ENCODE results near the gene PSTPIP1.

PSTPIP1 gene

DNA sequence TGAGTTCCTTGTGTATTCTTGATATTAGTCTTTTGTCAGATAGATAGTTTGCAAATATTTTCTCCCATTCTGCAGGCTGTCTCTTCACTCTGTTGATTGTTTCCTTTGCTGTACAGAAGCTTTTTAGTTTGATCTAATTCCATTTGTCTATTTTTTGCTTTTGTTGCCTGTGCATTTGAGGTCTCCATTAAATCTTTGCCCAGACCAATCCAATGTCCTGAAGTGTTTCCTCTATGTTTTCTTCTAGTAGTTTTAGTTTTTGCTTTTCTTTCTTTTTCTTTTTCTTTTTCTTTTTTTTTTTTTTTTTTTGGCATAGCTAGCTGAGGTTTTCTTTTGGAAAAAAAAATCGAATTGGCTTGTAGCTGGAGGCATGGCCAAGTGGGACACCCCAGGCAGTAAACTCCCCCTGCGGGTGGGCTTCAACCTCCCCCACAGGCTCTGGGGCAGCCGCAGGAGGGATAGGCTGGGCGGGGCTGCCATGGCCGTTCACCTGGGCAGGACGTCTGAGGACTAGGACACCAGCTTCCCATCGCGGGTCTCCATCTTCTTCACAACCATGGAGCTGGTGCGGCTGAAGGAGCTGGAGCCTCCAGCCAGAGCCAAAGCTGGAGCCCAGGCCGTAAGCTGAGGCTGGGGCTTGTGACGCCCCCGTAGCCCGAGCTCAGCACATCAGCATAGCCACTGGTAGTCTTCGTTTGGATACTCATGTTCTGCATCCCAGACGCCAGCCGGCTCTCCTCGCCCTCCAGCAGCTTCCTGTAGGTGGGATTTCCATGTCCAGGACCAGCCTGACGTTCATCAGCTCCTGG lies 16.2 kb upstream of the PSTPIP1 start:
- no peak for DNase-seq

DNA sequence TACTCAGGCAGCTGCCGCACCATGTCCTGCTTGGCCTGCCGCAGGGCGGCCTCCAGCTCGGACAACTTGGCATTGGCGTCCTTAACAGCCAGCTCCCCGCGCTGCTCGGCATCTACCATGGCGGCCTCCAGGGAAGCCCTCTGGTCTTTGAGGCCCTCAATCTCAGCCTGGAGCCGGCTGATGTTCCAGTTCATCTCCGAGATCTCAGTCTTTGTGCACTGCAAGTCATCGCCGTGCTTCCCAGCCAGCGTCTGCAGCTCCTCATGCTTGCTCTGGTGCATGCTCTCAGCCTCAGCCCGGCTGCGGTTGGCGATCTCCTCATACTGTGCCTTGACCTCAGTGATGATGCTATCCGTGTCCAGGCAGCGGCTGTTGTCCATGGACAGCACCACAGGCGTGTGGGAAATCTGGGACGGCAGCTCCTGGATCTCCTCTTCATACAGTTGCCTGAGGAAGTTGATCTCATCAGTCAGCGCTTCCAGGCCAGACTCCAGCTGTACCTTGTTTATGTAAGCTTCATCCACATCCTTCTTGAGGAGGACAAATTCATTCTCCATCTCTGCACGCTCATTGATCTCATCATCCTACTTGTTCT lies 15.5 kb upstream of the PSTPIP1 start:
- DNase-seq = no peak

DNA sequence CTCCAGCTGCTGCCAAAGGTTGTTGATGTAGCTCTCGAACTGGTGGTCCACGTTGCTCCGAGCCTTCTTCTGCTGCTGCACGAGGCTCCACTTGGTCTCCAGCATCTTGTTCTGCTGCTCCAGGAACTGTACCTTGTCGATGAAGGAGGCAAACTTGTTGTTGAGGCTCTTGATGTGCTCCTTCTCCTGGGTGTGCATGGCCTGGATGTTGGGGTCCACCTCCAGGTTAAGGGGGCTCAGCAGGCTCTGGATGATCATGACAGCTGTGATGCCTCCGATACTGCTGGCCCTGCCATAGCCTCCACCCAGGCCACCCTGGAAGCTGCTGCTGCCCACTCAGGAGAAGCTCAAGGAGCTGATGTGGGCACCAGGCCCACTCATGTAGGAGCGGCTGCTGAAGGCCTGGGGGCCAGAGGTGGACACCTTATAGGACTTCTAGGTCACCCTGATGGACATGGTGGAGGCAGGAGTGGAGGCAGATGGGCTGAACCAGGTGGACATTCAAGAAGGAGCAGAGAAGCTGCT lies 14.9 kb upstream of the PSTPIP1 start:
- no peak for DNase-seq

DNA sequence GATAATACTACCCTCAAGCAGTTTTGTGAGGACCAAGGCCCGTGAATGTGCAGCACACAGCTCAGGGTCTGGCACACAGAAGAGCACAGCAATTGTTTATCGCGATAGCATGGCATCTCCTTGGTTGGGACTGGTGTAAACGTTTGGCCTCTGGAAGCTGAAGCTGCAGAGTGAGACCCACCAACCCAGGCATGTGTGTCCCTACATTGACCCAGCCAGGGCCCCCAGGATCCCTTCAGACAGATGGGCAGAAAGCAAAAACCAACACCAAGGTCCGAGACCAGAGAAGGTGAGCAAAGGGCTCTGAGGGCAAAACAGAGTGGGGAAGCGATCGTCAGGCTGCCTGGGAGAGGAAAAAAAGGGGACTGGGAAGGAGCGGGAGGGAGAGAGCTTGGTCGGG lies 12.6 kb upstream of the PSTPIP1 start:
- no peak for DNase-seq

DNA sequence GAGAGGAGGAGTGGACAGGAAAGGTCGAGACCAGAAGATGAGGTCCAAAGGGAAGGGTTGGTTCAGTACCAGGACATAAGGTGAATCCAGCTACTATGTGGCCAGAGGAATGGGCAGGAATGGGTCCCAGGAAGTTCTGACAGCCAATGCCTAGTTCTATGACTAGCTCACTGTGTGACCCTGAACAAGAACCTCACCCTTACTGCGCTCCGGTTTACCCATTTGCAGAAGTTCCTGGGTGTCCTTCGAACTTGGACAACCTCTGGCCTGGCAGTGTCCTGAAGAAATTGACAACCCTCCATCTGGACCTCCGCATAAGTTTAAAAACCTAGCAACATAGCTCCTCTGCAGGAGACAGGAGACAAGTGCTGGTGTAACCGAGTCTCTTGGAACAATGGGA lies 12.2 kb upstream of the PSTPIP1 start:
- peak in 2 of 4 experiments; percentile 46 to 49 for DNase-seq

DNA sequence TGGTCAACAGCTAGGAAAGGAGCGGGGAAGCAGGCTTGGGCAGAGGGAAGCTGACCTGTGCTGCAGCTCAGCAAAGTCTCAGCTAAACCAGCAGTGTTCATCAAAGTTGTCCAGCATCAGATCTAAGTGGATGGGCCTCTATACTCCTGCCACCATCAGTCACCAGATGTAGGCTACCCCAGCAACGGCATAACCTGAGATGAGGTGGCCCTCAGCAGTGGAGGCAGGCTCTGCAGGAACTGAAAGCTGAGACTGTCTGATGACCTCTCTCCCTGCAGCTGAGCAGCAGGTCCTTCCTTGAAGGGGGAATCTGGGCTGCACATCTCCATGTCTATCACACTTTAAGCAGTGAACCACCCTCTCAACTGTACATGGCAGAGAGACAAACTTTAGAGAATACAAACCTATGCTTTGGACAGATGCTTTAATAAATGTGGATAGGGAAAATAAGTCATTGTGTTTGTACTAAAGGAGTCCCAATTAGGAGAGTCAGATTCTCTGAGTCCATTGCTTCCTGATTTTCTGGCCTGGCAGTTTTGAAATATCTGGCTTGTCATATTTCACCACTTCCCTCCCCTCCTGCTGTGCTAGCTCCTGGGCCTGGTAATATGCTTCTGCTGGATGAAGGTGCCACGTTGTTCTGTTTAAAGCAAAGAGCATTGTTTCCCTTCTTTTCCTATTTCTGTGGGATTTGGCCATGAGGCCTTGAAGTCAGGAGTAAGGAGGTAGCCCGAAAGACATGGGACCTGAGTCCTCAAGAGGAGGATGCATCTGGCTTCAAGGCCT lies 11.1 kb upstream of the PSTPIP1 start:
- DNase-seq = peak; percentile 71 to 87 (median 82)

DNA sequence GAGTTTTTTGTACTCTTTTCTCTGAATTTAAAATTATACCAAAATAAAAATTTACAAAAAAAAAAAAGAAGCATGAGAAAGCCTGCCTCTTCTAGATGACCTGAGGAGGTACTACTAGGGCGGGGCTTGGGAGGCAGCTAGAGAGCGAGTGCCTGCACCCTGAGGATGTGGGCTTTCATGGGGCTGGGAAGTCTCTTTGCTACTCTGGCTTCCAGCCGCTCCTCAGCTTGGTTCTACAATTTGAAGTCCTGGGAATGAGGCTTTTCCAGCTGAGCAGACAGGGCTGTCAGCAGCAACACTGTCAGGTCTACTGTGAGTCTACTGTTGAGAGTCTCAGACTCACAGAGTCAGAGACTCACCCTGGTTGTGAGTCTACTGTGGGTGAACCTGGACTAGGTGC lies 8.2 kb upstream of the PSTPIP1 start:
- DNase-seq = no peak

DNA sequence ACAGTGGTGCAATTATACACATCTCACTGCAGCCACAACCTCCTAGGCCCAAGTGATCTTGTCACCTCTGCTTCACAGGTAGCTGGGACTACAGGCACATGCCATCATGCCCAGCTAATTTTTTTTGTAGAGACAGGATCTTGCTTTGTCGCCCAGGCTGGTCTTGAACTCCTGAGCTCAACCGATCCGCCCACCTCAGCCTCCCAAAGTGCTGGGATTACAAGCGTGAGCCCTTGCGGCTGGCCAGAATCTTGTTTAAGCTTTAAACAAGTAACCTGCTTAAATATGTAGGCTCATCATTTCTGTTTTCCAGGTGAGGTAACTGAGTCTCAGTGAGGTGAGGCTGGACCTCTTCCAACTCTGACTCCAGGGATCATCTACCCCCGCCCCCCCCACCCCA lies 7.7 kb upstream of the PSTPIP1 start:
- DNase-seq = no peak

DNA sequence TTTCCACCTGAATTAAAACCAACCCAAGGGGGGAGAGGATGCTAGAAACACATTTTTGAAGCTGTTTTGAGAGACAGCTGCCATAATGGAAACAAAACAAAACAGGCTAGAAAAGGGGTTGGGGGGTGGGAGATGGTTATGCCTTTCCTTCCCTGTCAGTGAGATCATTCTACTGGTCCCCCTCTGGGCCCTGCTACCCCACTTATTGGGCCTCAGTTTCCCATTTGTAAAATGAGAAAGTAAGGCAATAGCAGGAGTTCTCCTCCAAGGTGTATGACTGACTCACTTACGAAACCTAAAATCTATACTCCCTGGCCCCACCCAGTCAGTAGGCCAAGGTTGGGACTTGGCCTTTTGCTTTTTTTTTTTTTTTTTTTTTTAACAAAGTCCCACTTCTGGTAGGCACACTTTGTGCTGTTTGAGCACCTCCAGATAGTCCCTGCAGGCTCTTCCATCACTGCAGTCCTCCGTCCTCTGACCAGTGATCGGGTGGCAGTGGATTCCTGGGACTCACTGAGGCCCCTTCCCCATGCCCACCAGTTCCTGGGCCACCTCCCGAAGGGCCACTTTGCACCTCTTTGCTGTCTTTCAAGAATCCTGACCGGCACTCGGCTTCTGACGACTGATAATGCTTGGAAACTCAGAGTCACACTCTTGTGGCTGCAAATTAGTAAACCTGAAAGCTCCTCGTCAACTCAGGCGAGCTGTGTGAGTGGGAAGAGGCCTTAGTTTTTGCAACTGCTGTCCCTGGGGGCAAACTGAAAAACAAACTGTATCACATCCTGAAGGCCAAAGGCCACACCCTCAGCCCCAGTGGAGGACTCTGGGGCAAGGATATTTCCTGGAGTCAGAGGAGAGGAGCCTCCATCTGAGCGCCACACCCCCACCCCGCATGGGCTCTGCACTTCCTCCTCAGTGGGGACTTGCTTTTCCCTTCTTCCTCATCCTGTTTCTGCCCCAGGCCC lies 6.7 kb upstream of the PSTPIP1 start:
- DNase-seq = peak; percentile 89 to 96 (median 93)

DNA sequence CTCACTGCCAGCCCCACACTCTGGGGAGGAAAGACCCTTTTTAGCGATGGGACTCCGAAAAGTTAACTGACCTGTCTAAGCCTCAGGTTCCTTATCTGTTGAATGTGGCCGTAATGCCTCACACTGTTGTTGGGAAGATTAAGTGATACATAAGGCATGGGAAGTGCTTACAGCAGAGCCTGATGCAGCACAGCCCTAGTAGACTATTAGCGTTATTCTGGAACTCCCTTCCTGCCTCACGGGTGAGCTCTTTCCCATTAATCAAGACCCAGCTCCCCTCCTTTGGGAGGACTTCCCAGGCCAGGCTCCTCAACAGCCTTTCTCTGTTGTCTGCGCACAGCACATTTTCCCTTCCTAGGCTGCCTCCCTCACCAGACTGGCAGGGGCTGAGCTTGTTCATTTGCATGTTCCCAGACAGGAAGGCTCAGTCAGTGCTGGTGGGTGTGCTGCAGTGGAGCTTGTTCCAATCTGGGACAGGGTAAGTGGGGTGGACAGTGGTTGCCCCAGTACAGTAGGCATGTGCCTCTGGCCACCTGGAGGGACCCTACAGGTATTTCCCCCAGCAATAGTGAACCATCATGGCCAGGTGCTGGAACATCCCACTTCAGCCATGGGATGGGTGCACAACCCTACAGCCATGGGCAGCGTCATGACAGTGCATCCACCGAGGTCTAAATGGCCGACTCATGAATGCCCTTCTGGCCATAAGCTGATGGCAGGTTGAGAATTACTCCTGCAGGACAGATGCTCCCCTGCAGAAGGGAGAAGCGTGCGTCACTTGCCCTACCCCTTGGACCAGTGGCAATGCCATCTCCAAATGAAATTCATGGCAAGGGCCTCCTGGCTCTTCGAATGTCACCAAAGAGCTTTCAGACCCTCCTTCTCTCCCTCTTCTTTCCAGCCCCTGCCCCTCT lies 5.8 kb upstream of the PSTPIP1 start:
- peak; percentile 52 to 73 (median 67) for DNase-seq

DNA sequence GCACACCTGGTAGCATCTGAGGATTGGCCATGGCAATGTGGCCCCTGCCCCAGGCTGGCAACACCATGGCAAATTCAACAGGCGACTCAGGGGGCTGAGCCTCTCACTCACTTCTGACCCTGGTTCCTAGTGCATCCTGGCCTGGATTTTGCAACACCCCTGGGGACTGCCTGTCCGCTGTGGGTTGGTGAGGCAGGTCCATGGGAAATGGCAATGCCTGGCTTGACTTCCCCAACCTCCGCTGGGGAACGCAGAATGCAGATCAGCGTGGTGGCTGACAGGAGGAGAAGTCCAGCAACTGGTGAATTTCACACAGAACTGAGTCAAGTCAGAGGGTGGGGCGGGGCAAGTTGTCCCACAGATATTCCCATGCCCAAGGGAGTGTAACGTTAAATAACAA lies 3.9 kb upstream of the PSTPIP1 start:
- peak; percentile 85 to 93 (median 92) for DNase-seq

DNA sequence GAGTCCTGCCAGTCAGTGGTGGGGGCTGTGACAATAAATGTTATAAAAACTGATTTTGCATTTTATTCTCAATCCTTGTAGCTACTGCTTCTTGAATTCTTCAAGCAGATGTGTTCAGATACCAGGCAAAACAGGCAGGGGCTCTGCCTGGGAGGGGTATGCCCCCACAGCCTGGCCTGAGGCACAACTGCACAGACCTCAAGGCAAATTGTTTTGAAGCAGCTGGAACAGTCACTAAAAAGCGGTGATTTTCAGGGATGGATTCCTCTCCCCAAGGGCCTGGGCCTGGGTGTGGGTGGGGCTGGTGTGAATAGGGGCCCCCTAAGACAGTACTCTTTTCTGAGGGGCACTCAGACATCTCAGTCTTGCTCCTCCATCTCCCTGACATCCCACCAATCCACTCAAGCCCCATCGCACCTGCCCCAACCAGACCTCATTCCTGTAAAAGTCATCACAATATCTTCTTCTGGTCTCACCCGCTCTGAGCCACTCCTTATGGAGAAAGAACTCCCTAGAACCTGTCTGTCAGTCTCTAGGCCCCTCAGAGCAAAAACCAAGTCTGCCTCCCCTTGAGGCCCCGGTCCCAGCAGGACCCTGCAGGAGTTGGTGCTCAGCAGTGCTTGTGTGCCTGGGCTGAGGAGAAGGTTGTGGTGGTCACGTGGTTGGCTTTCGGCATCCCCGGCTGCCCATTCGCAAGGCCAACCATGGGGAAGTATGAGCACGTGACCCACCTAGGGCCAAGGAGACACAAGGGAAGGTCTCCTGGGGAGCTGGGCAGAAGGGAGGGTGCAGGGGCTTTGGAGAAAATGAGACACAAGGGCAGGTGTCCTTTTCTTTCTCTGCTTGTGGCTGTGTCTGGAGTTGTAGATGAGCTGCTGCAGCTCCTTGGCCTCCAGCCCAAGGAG lies 2.9 kb upstream of the PSTPIP1 start:
- DNase-seq = peak; percentile 56 to 87 (median 78)

DNA sequence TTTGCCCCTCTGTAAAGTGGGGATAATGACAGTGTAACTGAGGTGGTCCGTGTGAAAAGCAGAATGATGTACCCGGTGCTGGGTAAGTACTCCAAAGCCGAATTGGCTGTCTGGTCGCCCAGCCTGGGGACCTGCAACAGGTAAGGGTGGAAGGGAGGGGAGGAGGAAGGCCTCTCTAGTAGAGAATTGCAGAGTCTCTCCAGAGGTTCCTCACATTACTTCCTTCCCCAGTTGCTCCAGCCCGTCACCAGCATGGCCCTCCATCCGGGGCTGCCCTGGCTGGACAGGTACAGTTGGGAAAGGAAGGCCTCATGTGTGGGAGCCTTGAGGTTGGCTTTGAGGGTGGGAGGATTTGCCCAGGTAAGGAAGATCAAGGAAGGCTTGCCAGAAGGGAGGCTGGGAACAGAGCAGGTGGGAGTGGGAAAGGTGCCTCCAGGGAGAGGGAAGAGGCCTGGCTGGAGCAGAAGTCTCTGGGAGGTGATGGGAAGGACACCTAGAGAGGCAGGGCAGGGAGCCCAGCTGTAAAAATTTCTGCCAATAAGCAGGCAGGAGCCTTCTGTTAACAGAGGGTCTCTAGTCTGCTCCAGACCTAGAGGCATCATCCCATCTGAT lies 1.7 kb upstream of the PSTPIP1 start:
- DNase-seq = peak in 1 of 4 experiments; percentile 30

DNA sequence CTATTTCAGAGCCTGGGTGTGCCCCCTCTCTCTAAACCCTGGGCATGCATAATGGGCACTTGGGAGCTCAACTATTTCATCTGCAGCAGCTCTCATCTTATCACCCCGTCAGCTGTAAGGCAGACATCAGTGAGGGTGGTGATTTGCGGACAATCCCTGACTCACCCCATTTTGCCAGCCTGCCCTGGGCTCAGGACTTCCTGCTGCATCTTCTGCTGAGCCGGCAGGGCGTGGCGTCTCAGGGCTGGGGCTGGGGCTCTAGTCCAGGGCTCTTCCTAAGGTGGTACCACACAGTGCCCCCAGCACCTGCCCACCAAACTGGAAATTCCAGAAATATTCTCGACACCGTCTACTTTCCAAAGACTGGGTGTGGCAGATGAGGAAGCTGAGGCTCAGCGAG lies 925 bp upstream of the PSTPIP1 start:
- peak; percentile 75 to 90 (median 88) for DNase-seq

DNA sequence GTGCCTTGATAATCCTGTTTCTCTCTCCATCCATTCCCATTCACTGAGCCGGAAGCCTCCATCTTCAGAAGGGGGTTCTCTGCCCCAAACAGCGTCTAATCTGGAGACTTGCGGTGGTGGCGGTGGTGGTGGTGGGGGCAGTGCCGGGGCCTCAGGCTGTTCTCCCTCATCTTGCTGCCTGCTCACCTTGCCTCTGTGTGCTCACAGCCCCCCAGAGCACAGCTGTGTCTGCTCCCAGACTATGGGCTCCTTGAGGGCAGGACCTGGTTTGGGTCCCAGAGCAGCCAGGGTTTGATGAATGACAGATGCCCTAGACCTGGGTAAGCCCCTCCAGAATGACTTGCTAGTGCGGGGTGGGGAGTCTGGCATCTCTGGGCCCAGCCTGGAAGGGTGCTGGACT lies 430 bp upstream of the PSTPIP1 start:
- no peak for DNase-seq

DNA sequence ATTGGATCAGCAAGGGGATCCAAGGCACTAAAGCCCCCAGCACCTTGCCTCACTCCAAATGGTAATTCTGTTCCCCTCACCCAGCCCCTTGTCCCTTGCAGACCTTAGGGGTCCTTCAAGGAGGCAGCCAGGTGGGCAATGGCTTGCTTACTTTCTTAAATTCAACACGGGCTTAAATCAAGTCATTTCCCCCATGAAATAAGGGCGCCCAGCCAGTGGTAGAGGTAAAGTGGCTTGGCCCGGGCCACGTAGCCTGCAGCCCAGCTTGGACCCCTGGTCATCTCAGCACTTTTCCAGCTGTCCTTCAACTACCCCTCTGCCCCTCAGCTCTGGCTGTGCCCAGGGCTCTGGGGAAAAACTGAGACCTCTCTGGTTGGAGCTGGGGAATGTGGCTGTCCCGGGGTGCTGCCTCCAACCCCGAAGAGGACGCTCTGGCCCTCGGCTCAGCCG lies 1.2 kb downstream of the PSTPIP1 start:
- peak in 1 of 4 experiments; percentile 2 for DNase-seq

DNA sequence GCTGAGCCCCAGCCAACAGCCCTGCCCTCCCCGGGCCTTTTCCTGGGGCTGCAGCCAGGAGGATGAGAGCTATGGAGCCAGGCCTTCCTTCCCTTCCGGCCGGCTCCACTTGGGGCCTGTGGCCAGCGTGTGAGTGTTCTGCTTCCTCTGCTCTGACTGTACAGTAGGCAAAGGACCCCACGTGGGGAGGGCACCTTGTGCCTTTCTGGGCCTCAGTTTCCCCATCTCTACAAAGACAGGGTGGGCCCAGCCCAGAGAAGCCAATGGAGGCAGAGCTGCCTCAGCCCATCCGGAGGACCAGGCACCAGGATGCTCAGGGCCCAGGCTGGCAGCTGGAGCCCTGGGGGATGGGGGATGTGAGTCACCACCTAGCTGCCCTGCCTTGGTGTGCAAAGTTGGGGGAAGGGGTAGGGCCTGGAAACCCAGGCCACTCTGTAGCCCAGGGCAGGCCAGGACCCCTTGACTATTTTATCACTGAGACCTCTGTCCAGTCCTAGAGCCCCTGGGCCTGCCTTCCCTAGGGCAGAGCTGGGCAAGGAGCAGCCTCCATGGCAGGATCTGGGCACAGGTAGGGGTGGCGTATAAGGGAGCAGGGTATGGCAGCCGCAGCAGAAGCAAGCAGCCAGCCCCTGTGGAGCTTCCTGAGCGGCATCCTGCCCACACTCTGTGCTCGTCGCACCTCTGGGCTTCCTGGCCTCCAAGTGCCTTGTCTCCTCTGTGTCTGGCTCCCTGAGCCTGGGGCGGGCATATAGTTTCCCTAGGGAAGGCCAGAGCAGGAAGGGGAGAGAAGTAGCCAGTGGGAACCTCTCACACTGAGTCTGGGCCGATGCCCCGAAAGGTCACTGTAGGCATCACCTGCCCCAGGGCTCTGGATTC lies 1.8 kb downstream of the PSTPIP1 start:
- peak in 3 of 4 experiments; percentile 53 to 71 (median 61) for DNase-seq

DNA sequence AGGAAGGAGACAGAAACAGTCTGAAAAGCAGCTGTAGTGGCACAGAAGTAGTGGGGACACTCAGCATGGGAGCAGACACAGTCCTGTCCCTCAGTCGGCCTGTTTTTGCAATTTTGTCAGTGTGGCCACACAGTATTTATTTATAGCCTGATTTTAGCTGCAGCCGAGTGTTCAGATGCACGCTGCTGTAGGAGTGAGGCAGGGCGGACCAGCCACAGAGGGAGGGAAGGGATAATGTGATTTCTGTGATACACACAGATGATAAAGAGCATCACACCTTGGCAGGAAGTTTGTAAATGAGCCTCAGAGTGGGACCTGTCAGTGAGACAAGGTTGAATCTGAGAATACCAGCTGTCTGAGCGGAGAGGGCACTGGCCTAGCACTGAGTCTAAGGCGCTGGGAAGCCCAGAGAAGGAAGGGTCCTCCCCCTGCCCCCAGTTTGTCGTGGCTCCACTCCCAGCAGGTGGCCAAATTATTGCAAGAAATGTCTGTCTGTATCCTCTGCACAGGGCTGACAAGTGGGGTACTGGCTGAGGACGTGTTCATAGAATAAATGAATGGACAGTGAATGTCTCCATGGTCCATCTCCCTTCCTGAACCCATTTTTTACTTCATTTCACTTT lies 3.8 kb downstream of the PSTPIP1 start:
- peak in 1 of 4 experiments; percentile 2 for DNase-seq
